Stimulated activated CD4-positive, alpha-beta T cell treated with anti-CD3 and anti-CD28 coated beads, Interleukin-15, amount 100 ng/mL, for 1 hour (primary cell): ENCODE data around the gene RAN.
"Not testable (repeated sequence)": the region's sequence is repeated elsewhere in the genome, so short reads cannot be mapped to it uniquely, and the experiment has no call there.

ENCODE experiments used
- DNase-seq, 2 donors: peaks; one replicate each; pipeline ENCODE4 v3.0.0-alpha.2; 2020; ENCODE audit warnings: low read depth in 1 of 2, low spot score in 1 of 2

The RAN gene

DNA sequence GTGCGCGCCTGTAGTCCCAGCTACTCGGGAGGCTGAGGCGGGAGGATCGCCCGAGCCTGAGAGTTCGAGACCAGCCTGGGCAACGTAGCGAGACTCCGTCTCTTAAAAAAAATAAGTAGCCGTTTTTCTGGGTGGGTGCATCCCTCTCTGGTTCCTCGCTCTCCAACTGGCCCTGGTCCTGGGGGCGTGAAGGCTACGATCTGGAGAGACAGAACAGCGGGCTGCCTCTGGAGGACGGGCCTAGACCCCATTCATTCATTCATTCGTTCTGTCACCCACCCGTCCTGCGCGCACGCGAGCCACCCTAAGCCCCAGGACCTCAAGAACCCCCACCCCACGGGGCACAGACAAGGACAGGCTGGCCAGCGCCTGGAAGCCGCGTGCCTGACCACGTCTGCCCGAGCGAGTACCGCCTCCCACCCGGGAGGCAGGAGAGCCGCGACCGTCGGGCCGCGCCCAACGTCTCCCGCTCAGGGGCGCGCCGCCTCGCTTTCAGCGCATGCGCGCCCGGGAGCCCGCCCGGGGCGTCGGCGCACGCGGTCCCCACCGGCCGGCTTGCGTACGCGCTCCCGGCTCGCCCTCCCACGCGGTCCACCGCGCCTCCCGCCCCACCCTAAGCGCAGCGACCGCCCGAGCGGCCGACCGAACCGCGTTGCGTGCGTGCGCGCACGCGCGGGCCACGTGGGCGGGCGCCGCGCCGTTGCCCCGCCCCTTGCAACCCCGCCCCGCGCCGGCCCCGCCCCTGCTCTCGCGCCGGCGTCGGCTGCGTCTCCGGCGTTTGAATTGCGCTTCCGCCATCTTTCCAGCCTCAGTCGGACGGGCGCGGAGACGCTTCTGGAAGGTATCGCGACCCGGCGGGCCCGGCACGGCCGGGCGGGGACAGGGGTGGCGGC is at the start of gene RAN:
TSS of gene RAN (plus strand) at position 781 of the 893 bp plus-strand sequence. CDS start 528 bp downstream, outside the sequence.
- peak; percentile 91 to 93 for DNase-seq

GRCh38 chr12:130825771-130826150 is 46.1 kb upstream of the RAN start:
- no peak for DNase-seq

DNA sequence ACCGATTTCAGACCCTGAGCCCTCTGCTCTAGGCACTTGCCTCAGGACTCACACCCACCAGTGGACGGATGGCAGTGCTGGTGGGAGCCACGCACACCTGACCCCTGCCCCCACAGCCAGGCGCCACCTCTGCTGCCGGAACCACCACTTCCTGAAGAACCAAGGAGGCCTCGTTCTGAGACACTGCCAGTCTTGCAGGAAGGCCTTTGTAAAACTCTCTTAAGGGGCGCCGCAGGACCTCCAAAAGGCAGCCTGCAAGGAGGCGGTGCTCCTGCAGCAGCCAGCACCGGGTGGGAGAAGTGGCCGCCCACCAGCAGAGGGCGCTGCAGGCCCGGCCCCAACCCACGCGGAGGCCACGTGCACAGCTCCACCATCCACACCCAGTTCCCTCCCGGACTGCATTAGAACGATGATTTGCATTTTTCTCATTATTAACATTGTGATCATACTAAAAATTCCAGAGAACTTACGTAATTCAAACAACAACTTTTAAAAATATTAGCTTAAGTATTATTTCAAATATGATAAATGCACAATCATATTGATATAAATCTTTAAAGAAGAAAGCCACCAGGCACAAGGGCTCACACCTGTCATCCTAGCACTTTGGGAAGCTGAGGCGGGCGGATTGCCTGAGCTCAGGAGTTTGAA is 45.6 kb upstream of the RAN start:
- peak; percentile 58 to 62 for DNase-seq

DNA sequence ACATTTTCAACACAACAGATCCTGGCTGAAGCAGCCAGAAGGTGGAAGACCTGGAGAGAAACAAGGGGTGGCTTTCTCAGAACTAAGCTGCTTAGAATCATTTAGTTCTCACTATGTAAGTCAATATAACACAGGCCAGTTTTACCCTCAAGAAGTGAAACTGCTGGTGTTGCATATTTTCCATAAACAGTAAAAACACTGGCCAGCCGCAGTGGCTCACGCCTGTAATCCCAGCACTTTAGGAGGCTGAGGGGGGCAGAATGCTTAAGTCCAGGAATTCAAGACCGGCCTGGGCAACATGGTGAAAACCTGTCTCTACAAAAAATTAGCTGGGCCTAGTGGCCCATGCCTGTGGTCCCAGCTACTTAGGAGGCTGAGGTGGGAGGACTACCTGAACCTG is 44.4 kb upstream of the RAN start:
- DNase-seq = no peak

DNA sequence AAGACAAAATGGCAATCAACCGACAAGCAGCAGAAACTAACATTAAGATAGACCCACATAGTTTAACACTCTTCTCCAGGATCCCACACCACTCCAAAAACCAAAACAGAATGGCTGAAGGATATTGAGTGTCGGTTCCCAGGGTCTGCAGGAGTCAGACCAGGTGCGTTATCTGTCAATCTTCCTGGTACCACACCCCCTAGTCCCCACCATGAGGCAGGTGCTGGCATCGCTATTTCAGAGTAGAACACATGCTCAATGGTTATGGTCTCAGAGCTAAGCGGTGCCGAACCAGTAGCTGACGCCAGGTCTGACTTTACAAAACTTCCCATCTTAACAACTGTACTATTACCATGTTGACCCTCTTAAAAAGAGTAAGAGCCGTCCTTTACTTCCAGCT is 43.0 kb upstream of the RAN start:
- no peak for DNase-seq

- no peak for DNase-seq
These were observed 42.2 kb upstream of the RAN start for GRCh38 chr12:130829391-130830245.

DNA sequence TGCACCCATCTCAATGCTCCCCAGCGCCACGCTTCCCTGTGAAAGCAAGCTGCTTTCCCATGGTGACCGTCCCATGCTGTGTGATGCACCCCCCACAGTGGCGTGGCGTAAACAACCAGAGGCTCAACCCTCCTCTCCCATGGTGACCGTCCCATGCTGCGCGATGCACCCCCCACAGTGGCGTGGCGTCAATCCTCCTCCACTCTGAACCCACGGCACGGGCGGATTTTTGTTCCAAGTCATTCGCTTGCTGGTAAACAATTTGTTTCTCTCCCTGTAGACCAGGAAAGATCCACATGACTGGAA is 41.7 kb upstream of the RAN start:
- DNase-seq = no peak

DNA sequence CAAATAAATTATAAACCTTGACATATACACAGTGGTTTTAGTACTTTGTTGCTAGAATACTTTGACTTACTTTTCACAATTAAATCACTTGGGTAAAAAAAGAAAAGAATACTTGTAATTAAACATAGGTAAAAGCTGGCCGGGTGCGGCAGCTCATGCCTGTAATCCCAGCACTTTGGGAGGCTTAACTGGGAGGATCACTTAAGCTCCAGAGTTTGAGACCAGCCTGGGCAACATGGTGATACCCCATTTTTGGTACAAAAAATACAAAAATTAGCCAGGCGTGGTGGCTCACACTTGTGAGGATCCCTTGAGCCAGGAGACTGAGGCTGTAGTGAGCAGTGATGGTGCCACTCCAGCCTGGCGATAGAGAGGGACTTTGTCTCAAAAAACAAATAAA is 40.6 kb upstream of the RAN start:
- DNase-seq = no peak

GRCh38 chr12:130831876-130832405 is 39.9 kb upstream of the RAN start:
- DNase-seq = no peak

GRCh38 chr12:130832561-130833209 is 39.2 kb upstream of the RAN start:
- no peak for DNase-seq

GRCh38 chr12:130835011-130835410 is 36.9 kb upstream of the RAN start:
- DNase-seq = no peak

DNA sequence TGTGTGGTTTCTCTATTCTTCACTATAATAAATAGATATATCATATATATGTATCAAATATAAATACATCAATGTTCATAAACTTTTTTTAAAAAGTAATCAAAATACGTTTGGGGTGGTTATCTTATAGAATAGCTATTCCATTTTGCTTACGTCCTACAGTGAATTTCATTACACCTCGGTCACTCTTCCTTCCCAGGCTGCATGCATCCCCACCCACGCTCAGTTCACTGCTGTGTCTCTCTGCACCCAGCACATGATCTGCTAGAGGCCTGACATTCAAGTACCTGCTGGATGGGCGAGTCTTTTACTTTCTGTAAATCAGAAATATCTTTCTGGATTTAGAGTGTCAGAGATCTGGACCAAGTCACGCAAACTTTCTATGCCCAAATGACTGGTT is 36.4 kb upstream of the RAN start:
- no peak for DNase-seq

DNA sequence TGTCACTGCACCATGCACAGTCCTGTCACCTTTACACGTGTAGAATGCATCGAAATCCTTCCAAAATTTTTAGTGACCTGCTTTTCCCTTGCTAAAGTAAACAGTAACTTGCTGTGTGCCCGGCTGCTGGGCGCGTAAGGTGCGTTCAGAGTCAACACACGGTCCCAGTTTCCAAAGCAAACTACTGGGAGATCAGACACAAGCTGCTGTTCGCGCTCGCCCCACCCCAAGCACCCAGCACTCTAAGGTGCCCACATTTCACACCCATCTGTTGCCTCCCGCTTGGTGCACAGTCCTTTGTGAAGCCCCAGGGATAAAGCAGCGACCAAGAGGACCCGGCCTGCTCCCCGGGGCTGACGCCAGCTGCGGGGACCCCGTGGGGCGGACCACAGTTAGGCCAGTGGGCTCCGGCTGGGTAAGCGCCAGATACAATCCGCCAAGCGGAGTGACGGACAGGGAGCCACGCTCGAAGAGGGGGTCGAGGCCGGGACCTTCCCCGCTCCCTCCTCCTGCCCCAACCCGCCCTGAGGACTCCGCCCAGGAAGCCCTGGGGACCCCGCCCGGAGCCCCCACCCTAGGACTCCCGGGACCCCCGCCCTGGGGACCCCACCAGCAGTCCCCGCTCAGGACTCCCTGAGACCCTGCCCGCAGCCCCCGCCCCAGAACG is 33.4 kb upstream of the RAN start:
- DNase-seq = peak; percentile 6 to 11

- DNase-seq = peak; percentile 88 to 92
These were observed 32.7 kb upstream of the RAN start, which contains the start of gene STX2 for GRCh38 chr12:130838951-130839769. TSS of gene STX2 (minus strand) at chr12:130839250. CDS start at chr12:130839099, 151 bp downstream.

- DNase-seq = no peak
These were observed 32.0 kb upstream of the RAN start for GRCh38 chr12:130839770-130840404.

GRCh38 chr12:130846369-130846768 is 25.5 kb upstream of the RAN start:
- no peak for DNase-seq

DNA sequence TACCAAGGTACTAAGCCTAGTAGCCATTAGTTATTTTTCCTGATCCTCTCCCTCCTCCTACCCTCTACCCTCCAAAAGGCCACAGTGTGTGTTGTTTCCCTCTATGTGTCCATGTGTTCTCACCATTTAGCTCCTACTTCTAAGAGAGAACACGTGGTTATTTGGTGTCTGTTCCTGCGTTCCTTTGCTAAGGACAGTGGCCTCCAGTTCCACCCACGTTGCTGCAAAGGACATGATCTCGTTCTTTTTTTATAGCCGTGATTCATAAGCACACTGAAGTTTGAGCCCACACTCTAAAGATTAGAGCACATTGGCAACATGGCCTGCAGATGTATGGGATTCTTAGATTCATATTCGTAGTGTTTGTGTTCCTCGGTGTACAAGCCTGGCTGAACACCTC is 24.8 kb upstream of the RAN start:
- no peak for DNase-seq

DNA sequence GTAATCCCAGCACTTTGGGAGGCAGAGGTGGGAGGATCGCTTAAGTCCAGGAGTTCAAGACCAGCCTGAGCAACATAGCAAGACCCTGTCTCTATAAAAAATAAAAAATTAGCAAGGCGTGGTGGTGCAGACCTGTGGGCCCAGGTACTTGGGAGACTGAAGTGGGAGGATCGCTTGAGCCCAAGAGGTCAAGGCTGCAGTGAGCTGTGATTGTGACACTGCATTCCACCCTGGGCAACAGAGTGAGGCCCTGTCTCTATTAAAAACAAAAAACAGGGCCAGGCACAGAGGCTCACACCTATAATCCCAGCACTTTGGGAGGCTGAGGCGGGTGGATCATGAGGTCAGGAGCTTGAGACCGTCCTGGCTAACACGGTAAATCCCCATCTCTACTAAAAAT is 23.8 kb upstream of the RAN start:
- DNase-seq = not testable (repeated sequence)

DNA sequence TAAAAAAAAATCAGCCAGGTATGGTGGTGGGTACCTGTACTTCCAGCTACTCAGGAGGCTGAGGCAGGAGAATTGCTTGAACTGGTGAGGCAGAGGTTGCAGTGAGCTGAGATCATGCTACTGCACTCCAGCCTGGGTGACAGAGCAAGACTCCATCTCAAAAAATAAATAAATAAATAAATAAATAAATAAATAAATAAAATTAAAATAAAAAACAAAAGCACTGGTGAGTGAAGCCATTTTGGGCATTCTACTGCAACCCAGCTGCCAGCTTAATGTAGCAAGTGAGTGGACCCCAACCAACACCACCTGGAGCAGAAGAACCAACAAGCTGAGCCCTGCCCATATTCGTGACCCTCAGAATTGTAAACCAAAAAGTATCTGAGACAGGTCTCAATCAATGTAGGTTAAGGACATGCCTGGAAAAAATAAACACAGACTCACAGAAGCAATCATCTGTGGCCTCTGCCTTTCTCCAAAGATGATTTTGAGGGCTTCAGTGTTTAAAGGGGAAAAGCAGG is 23.0 kb upstream of the RAN start:
- not testable (repeated sequence) for DNase-seq
